Kidney epithelial cell (primary cell): ENCODE data around the gene CLCN1. TPM values are rescaled to one million over a fixed set of nuclear protein-coding genes. Genes with fewer than 3 reads are reported as not detected.

ENCODE experiments used
- DNase-seq: peaks from one replicate; pipeline ENCODE4 v3.0.0-alpha.2; 2010; ENCODE audit warnings: low read depth
- H3K27me3 ChIP-seq: 2 replicates; pipeline ENCODE4 v1.6.0; 2011; ENCODE audit warnings: low read length; ENCODE audit not compliant: control insufficient read depth, insufficient read depth
- H3K36me3 ChIP-seq: 2 replicates; pipeline ENCODE4 v1.5.1; 2011; ENCODE audit warnings: low read length; ENCODE audit not compliant: control insufficient read depth, insufficient read depth
- H3K4me3 ChIP-seq: 2 replicates; pipeline ENCODE4 v1.5.1; 2011; ENCODE audit warnings: low read depth, mild to moderate bottlenecking, control low read depth, low read length
- total RNA-seq: library from RNA; depleted of rRNA; stranded (reverse); fragments of >200 nt; gene quantifications from 2 replicates; pipeline ENCODE4 v1.2.3, GENCODE V29; 2015
- TF ChIP-seq, protein P1 (sequence below): IDR thresholded peaks from 2 replicates; pipeline ENCODE4 v1.5.1; 2011; ENCODE audit warnings: mild to moderate bottlenecking, moderate library complexity, low read length, control low read depth, inconsistent platforms; ENCODE audit not compliant: insufficient read depth, poor library complexity, severe bottlenecking

Gene CLCN1
- total RNA-seq, 1 donor from 2014 or later: not detected

GRCh38 chr7:143351574-143351973, 35.7 kb downstream of the CLCN1 start:
- no peak for DNase-seq
- TF ChIP-seq, protein P1, sequence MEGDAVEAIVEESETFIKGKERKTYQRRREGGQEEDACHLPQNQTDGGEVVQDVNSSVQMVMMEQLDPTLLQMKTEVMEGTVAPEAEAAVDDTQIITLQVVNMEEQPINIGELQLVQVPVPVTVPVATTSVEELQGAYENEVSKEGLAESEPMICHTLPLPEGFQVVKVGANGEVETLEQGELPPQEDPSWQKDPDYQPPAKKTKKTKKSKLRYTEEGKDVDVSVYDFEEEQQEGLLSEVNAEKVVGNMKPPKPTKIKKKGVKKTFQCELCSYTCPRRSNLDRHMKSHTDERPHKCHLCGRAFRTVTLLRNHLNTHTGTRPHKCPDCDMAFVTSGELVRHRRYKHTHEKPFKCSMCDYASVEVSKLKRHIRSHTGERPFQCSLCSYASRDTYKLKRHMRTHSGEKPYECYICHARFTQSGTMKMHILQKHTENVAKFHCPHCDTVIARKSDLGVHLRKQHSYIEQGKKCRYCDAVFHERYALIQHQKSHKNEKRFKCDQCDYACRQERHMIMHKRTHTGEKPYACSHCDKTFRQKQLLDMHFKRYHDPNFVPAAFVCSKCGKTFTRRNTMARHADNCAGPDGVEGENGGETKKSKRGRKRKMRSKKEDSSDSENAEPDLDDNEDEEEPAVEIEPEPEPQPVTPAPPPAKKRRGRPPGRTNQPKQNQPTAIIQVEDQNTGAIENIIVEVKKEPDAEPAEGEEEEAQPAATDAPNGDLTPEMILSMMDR: no peak
- peaks cover 5% of the 10 kb centered on the region for H3K27me3 ChIP-seq
- no peaks in the 10 kb centered on the region for H3K36me3 ChIP-seq
- no peak overlapping the region for H3K4me3 ChIP-seq

DNA sequence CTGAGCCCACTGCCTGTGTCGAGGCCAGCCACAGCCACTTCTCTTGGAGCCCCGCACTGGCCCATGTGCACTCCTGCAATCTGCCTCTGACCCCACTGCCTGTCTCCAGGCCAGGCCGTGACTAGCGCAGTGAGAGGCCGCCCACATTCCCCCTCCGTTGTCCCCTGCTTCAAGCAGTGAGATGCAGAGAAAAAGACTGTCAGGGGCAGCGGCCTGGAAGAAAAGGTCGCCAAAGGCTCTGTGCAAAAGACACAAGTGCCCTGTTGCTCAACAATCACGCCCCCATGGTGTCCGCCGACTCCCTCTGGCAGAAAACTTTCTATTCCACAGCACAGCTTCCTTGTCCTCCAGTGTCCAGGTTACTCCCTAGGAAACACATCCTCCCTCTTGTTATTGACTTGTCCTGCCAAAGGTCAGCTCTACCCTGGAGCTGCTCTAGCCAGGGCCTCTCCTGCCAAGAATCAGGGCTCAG, 36.7 kb downstream of the CLCN1 start:
- TF ChIP-seq, protein P1: no peak
- Histone ChIP-seq H3K36me3 (no peaks in the 10 kb centered on the region), H3K27me3 (peaks cover 5% of the 10 kb centered on the region), H3K4me3 (no peak overlapping the region)
- no peak for DNase-seq

GRCh38 chr7:143354376-143354775, 38.5 kb downstream of the CLCN1 start:
- TF ChIP-seq, protein P1: no peak
- Histone ChIP-seq H3K4me3 (no peak overlapping the region), H3K36me3 (no peaks in the 10 kb centered on the region), H3K27me3 (peaks cover 5% of the 10 kb centered on the region)
- no peak for DNase-seq

DNA sequence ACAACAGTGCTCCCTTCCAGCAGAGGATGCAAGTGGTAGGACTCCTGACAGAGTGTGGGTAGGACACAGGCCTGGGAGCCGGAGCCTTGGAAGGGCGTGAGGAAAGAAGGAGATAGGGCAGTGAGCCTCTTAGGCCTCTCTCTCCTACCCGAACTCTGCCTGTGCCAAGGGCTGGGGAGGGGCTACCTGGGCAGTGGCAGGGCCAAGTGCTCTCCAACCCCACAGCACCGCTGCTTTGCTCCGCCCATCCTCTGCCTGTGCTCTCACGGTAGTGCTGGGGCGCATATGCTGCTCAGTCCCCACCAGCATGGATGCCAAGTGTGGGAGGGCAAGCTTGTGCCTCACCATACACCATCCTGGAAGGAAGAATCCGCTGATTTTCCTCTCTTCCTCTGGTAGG, 39.1 kb downstream of the CLCN1 start:
- no peaks in the 10 kb centered on the region for H3K36me3 ChIP-seq
- TF ChIP-seq, protein P1: no peak
- no peak for DNase-seq

GRCh38 chr7:143355450-143356385, 39.8 kb downstream of the CLCN1 start:
- TF ChIP-seq, protein P1: no peak
- Histone ChIP-seq H3K36me3 (no peaks in the 10 kb centered on the region), H3K27me3 (peaks cover 12% of the 10 kb centered on the region), H3K4me3 (no peak overlapping the region)
- DNase-seq: no peak

More for the DNA sequence above, 39.1 kb downstream of the CLCN1 start:
- Histone ChIP-seq H3K27me3 (peaks cover 11% of the 10 kb centered on the region), H3K4me3 (no peak overlapping the region)
